ENCODE data around the gene MINDY4.

Gene MINDY4

DNA sequence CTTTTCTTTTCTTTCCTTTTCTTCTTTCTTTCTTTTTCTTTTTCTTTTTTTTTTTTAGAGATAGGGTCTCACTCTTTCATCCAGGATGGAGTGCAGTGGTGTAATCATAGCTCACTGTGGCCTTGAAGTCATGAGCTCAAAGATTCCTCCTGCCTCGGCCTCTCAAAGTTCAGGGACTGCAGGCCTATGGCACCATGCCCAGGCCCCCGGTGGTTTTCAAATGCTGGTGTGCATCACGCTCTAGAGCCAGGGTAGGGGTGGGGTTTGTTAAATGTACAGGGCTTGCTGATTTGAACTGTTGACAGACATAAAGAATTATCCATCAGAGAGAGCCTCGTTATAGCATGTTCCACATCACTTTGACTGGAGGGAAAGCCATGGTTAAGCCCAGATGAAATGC lies 5.8 kb downstream of the MINDY4 start:
- no peak for DNase-seq

DNA sequence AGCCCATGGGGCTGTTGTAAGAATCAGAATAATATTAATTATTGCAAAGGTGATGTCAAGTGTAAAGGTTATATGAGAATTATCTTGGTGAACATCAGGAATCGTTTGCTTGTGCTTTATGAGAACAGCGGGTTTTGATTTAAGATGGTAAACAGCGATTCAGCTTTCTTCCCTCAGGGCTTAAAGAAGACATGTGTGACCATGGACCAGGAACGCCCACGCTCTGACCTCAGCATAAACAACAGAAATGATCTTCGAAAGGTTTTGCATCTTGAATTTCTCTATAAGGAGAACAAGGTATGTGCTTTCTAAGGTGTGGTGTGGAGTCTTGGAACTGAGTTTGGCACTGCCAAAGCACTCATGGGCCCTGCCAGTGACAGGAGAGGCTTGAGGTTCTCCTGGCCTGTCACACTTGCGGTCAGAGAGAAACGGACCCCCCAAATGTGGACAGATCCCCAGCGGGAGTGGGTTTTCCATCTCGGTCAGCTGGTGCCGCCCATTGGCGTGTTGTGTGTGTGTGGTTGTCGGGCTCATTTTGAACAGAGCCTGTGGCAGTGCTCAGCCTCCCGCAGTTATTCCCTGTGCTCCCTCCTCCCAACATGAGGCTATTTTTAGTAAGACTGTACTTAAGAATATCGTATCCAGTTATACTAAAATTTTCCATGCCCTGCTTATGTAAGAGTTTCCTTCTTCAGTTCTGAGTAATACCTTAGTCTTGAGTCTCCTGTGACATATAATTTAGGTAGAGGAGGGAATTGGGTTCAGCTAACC lies 7.2 kb downstream of the MINDY4 start:
- no peak for DNase-seq

DNA sequence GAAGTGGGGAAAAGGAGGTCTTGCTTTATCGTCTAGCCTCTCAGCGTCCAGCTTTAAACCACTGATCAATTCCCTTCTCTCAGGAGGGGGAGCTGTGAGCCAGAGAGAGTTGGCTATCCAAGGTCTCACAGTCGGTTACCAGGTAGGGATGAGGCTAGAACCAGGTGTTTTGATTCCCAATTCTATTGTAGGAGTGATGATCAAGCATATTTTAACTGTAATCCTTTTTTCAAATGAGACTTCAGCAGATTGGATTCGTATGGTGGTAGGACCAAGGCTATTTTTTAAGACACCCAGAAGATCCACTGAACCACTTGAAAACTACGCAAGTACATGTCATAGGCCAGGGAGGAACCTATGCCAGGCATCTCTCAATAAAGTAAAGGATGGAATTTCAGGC lies 8.4 kb downstream of the MINDY4 start:
- no peak for DNase-seq

- no peak for DNase-seq
Observed at GRCh38 chr7:30780941-30781340, 9.7 kb downstream of the MINDY4 start.

DNA sequence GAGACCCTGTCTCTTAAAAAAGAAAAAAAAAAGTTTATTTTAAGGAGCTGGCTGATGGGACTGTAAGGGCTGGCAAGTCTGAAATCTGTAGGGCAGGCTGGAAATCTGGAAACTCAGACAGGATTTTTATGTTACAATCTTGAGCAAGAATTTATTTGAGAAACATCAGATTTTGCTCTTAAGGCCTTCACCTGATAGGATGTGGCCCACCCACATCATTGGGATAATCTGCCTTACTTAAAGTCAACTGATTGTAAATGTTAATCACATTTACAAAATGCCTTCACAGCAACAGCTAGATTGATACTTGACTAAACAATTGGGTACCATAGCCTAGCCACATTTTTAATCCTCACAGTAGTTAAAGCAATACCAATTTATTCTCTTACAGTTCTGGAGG lies 11.5 kb downstream of the MINDY4 start:
- no peak for DNase-seq

- no peak for DNase-seq
Observed at GRCh38 chr7:30785786-30786185, 14.6 kb downstream of the MINDY4 start.

GRCh38 chr7:30787486-30787885 lies 16.3 kb downstream of the MINDY4 start:
- no peak for DNase-seq

DNA sequence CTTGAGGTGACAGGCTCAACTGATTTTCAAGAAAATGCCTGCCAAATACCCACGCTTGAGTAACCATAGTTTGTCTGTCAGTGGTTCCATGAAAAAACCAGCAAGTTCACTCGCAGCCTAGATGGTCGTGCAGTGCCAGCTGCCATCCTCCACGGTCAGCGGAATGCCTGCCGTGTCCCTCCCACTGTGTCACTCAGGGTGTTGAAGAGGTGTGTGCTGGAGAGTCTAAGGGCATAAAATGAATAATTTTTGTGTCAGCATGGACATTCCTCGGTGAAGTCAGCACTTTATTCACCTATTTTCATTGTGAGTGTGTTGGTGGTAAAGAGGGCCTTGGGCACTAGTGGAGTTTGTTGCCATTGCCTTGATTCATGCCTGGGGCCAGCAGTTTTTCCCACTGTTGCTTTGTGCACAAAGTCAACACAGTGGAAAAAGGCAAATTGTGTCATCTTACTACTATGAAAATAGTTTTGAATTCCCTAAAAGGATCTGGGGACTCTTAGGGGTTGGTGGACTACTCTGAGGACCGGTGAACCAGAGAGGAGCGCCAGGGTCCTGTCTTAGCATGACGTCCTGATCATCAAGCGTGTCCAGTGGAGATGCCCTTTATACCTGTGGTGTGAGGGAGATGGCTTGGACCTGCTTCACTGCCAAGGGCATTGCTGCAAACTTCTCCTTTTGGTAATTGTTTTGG lies 17.6 kb downstream of the MINDY4 start:
- no peak for DNase-seq

- DNase-seq, result no peak
Observed at GRCh38 chr7:30789334-30789711, 18.1 kb downstream of the MINDY4 start.

DNA sequence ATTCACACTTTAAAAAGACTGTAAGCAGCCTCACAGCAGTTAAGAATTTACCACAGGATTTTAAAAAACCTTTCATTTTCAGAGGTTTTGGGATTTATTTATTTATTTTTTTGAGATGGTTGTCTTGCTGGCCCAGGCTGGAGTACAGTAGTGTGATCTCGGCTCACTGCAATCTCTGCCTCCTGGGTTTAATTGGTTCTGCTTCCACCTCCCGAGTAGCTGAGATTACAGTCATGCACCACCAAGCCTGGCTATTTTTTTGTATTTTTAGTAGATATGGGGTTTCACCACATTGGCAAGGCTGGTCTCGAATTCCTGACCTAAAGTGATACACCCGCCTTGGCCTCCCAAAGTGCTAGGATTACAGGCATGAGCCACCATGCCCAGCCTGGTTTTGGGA lies 19.1 kb downstream of the MINDY4 start:
- DNase-seq, result no peak

GRCh38 chr7:30791114-30791513 lies 19.9 kb downstream of the MINDY4 start:
- no peak for DNase-seq

DNA sequence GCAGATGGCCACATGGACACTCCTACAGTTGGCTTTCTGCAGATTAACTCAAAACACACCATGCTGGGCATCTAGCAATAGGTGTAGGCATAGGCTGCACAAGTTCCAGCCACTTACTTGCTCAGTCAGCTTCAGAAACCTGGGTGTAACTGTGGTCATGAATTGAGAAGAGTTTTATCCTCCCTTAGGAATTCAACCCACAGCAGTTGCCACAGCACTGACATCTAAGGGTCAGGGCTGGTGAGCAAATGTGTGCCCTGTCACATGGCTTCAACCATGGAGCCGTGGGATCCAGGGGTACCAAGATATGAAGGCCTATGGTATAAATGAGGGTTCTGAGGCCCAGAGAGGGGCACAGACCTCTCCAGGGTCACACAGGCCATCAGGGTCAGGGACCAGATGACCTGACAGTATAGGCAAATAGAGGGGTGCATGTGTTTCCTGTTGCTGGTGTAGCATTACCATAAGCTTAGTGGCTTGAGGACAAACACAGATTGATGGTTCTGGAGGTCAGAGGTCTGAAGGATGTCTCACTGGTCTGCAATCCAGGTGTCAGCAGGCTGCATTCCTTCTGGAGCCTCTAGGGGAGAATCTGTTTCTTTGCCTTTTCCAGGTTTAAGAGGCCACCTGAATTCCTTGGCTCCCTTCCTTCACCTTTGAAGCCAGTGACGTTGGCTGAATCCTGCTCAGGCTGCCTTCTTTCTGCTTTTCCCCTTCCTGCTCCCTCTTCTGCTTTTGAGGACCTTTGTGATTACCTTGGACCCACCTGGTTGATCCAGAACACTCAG lies 24.1 kb downstream of the MINDY4 start:
- DNase-seq, result no peak

- DNase-seq, result no peak
Observed at GRCh38 chr7:30796105-30796869, 25.1 kb downstream of the MINDY4 start.

GRCh38 chr7:30797176-30798040 lies 26.2 kb downstream of the MINDY4 start:
- no peak for DNase-seq

GRCh38 chr7:30799206-30799975 lies 28.2 kb downstream of the MINDY4 start:
- DNase-seq, result no peak

GRCh38 chr7:30799976-30800661 lies 28.9 kb downstream of the MINDY4 start:
- DNase-seq, result no peak

DNA sequence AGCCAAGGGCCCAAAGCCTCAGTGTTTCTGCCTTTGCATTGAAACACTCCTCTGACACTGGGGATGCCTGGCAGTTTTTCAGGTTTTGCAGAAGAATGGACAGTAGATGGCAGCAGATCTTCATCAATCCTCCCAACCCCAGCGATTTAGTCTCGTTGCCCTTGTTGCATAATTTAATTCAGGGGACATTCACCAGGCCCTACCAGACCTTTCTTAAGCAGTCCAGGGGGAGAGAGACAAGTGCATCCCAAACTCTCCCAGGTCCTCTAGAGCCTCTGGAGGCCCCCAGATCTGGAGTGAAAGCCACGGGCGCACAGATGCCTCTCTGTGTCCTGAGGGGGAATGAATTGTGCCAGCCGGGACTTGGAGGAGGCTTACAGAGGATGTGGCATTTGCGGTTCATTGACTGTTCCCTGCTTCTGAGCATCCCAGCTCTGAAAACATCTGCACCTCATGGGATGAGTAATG lies 29.6 kb downstream of the MINDY4 start:
- peak in 1 of 2 experiments; percentile 20 for DNase-seq

DNA sequence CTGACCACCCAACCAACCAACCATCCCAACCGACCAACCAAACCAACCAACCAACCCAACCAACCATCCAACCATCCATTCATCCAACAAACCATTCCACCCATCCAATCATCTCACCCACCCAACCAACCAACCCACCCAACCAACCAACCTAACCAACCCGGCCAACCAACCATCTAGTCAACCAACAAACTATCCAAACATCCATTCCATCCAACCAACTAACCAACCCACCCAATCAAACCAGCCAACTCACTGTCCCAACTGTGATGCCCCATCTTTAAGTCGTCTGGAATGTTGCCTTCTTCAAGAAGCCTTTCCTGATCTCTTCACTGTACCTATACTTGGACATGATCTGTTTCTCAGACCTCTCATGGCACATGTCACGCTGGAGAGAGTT lies 31.6 kb downstream of the MINDY4 start:
- no peak for DNase-seq

DNA sequence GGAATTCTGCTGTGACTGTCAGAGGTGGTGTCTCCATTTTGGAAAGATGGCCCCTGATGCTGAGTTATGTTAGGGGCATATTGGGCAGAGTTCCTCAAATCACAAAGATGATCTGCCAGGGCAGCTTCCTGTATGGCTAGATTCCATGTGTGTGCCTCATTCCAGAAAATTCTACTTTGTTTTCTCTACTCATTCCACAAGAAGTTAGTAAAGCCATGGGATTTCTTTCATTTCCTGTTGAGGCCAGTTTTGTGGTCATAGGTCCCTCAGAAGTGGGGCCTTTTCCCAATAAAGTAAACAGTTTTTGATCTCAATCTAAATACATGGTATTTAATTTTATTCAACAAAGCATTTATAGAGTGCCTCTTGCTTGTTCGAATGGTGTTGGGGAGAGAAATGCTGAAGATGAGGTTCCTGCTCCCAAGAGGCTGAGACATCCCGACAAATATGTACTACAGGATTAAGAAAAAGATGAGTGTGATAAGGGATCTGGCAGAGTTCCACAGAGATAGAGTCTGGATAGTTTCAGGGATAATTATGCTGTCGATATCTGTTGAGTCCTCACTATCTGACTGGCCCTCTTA lies 33.0 kb downstream of the MINDY4 start:
- DNase-seq, result no peak

GRCh38 chr7:30805081-30805691 lies 34.0 kb downstream of the MINDY4 start:
- no peak for DNase-seq
